ENCODE results near the gene NPFFR1. TPM values are rescaled to one million over a fixed set of nuclear protein-coding genes. Genes with fewer than 3 reads are reported as not detected.

The NPFFR1 gene
- total RNA-seq, 1 experiment from 2014 or later: 0.24 TPM

GRCh38 chr10:70254778-70255328 lies 29.0 kb downstream of the NPFFR1 start:
- Mint-ChIP-seq H3K9me3 (ENCODE audit: low read depth, unreplicated experiment) (peaks cover 2% of the 10 kb centered on the region), H3K27me3 (ENCODE audit: unreplicated experiment) (no peaks in the 10 kb centered on the region), H3K36me3 (ENCODE audit: insufficient read depth, unreplicated experiment) (peaks cover 7% of the 10 kb centered on the region), H3K27ac (ENCODE audit: unreplicated experiment) (peak overlapping the region; percentile 13), H3K4me3 (ENCODE audit: low read depth, unreplicated experiment) (peak overlapping the region; percentile 36), H3K4me1 (ENCODE audit: low read depth, unreplicated experiment) (peaks cover 54% of the 10 kb centered on the region)
- DNase-seq: no peak
- no TSS peak for BruUV-seq (replicated peaks)
- intact Hi-C loops (cut with micrococcal nuclease; ENCODE audit: unreplicated experiment): no loop called here
- TF ChIP-seq, protein P1, sequence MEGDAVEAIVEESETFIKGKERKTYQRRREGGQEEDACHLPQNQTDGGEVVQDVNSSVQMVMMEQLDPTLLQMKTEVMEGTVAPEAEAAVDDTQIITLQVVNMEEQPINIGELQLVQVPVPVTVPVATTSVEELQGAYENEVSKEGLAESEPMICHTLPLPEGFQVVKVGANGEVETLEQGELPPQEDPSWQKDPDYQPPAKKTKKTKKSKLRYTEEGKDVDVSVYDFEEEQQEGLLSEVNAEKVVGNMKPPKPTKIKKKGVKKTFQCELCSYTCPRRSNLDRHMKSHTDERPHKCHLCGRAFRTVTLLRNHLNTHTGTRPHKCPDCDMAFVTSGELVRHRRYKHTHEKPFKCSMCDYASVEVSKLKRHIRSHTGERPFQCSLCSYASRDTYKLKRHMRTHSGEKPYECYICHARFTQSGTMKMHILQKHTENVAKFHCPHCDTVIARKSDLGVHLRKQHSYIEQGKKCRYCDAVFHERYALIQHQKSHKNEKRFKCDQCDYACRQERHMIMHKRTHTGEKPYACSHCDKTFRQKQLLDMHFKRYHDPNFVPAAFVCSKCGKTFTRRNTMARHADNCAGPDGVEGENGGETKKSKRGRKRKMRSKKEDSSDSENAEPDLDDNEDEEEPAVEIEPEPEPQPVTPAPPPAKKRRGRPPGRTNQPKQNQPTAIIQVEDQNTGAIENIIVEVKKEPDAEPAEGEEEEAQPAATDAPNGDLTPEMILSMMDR (IDR thresholded peaks at IDR 0.05; ENCODE audit: unreplicated experiment): no peak
- CTCF ChIA-PET: interaction anchor here (2.0 kb wide), 1 partner anchor 33 kb away, joined by 9 read pairs; no protein-coding TSS in a partner anchor

- TF ChIP-seq, protein P1 (IDR thresholded peaks at IDR 0.05; ENCODE audit: unreplicated experiment): no peak
- peaks cover 48% of the 10 kb centered on the region for H3K4me1 Mint-ChIP-seq (ENCODE audit: low read depth, unreplicated experiment)
- no peak overlapping the region for H3K4me3 Mint-ChIP-seq (ENCODE audit: low read depth, unreplicated experiment)
- intact Hi-C loops (cut with micrococcal nuclease; ENCODE audit: unreplicated experiment): no loop called here
- peaks cover 7% of the 10 kb centered on the region for H3K36me3 Mint-ChIP-seq (ENCODE audit: insufficient read depth, unreplicated experiment)
- BruUV-seq (replicated peaks): TSS peak; percentile 41
- no peaks in the 10 kb centered on the region for H3K27me3 Mint-ChIP-seq (ENCODE audit: unreplicated experiment)
- H3K27ac Mint-ChIP-seq (ENCODE audit: unreplicated experiment): peak overlapping the region; percentile 13
- CTCF ChIA-PET: interaction anchor here (0.5 to 2.0 kb wide), 2 partner anchors 32 to 124 kb away, joined by 4 to 9 read pairs; no protein-coding TSS in a partner anchor
- peaks cover 2% of the 10 kb centered on the region for H3K9me3 Mint-ChIP-seq (ENCODE audit: low read depth, unreplicated experiment)
- no peak for DNase-seq
Observed at GRCh38 chr10:70253878-70254765, 29.7 kb downstream of the NPFFR1 start.

DNA sequence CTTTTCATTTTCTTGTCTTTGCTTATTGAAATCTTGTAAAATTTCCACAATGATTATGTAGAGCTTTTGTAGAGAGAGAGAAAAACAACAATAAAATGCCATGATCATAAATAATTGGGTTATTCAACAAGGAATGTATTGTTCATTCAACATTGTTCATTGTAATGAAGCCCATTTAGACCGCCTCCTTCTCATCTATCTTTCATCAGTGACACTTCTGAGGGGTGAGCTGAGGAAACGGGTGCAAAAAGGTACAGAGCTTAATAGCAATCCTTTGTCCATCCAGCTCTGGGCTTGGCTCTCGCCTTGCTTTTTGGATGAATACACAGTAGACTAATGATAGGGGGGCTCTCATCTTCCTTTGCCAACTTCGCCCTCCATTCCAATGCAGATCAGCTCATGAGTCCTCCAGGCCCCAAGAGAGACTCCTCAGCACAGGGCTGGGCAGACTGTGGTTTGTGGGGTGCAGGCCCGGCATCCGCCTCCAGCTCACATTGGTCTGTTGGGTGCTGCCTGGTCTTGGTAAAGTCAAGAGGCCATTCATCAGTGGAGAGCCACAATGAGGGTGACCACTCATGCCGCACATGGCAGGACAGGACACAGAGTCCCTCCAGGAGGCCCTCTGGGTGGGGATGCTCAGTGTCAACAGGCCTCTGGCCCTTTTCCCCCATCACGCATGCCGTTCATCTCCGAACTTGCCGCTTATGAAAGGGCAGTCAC lies 32.7 kb downstream of the NPFFR1 start:
- intact Hi-C loops (cut with micrococcal nuclease; ENCODE audit: unreplicated experiment): no loop called here

GRCh38 chr10:70247360-70247759 lies 36.4 kb downstream of the NPFFR1 start:
- BruUV-seq (replicated peaks): no TSS peak
- TF ChIP-seq, protein P1 (IDR thresholded peaks at IDR 0.05; ENCODE audit: unreplicated experiment): no peak
- CTCF ChIA-PET: interaction anchor here (0.9 to 1.2 kb wide), 2 partner anchors 13 to 914 kb away, joined by 3 read pairs; no protein-coding TSS in a partner anchor
- intact Hi-C loops (cut with micrococcal nuclease; ENCODE audit: unreplicated experiment): no loop called here
- Mint-ChIP-seq H3K36me3 (ENCODE audit: insufficient read depth, unreplicated experiment) (no peaks in the 10 kb centered on the region), H3K27ac (ENCODE audit: unreplicated experiment) (no peak overlapping the region), H3K4me1 (ENCODE audit: low read depth, unreplicated experiment) (no peaks in the 10 kb centered on the region), H3K9me3 (ENCODE audit: low read depth, unreplicated experiment) (peaks cover 2% of the 10 kb centered on the region), H3K27me3 (ENCODE audit: unreplicated experiment) (peaks cover 47% of the 10 kb centered on the region), H3K4me3 (ENCODE audit: low read depth, unreplicated experiment) (no peak overlapping the region)
- no peak for DNase-seq

More for the DNA sequence above, 32.7 kb downstream of the NPFFR1 start:
- CTCF ChIA-PET: interaction anchor here (1.4 kb wide), 1 partner anchor 18 kb away, joined by 4 read pairs; the partner anchor contains the start of gene PPA1
- no peak for DNase-seq
- H3K4me1 Mint-ChIP-seq (ENCODE audit: low read depth, unreplicated experiment): peaks cover 18% of the 10 kb centered on the region
- H3K9me3 Mint-ChIP-seq (ENCODE audit: low read depth, unreplicated experiment): peaks cover 2% of the 10 kb centered on the region
- H3K4me3 Mint-ChIP-seq (ENCODE audit: low read depth, unreplicated experiment): no peak overlapping the region
- BruUV-seq (replicated peaks): no TSS peak
- peaks cover 7% of the 10 kb centered on the region for H3K36me3 Mint-ChIP-seq (ENCODE audit: insufficient read depth, unreplicated experiment)
- TF ChIP-seq, protein P1 (IDR thresholded peaks at IDR 0.05; ENCODE audit: unreplicated experiment): no peak
- H3K27ac Mint-ChIP-seq (ENCODE audit: unreplicated experiment): no peak overlapping the region
- peaks cover 17% of the 10 kb centered on the region for H3K27me3 Mint-ChIP-seq (ENCODE audit: unreplicated experiment)

Measured in Calu3 (cell line).